Urothelium cell line (cell line): ENCODE data around the gene OSM.

Experiments used
- DNase-seq: peaks from one replicate; pipeline ENCODE4 v3.0.0; 2011; ENCODE audit warnings: low spot score, mixed read lengths
- FAIRE-seq: peaks from 2 replicates; lab custom pipeline; 2011; peaks lifted over from hg19 to GRCh38; lab: Jason Lieb, UNC

The OSM gene

GRCh38 chr22:30266445-30267381, at the start of gene OSM:
Gene OSM, minus strand, starts transcription at chr22:30266851. Its CDS starts 52 bp downstream, at chr22:30266799.
- no peak for FAIRE-seq
- DNase-seq: no peak

DNA sequence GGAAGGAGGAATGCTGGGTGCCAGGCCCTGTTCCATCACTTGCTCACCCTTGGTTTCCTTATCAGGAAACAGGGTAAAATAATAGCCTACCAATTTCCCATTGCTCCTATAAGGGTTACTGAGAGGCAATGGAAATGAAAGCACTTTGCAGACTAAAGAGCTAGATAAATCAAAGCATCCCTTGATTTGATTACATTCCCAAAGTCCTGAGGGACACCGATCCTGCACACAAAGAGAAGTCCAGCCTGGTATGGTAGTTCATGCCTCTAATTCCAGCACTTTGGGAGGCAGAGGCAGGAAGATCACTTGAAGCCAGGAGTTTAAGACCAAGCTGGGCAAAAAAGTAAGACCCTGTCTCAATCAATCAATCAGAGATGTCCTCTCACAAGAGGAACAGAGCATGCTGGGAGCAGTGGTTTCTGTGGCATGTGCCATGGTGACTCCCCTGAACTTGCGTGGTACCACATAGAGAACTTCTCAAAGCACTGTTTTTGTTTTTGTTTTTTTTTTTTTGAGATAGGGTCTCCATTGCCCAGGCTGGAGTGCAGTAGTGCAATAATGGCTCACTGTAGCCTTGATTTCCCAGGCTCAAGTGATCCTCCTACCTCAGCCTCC, 49.4 kb upstream of the OSM start:
- FAIRE-seq (no peak), DNase-seq (no peak)

- FAIRE-seq: no peak
These were observed 48.3 kb upstream of the OSM start for GRCh38 chr22:30314915-30315314.

GRCh38 chr22:30313527-30314363, 47.1 kb upstream of the OSM start:
- DNase-seq (no peak), FAIRE-seq (no peak)

More at GRCh38 chr22:30314915-30315314, 48.3 kb upstream of the OSM start:
- DNase-seq: no peak

- FAIRE-seq (no peak), DNase-seq (no peak)
These were observed 45.4 kb upstream of the OSM start for GRCh38 chr22:30312053-30312452.

DNA sequence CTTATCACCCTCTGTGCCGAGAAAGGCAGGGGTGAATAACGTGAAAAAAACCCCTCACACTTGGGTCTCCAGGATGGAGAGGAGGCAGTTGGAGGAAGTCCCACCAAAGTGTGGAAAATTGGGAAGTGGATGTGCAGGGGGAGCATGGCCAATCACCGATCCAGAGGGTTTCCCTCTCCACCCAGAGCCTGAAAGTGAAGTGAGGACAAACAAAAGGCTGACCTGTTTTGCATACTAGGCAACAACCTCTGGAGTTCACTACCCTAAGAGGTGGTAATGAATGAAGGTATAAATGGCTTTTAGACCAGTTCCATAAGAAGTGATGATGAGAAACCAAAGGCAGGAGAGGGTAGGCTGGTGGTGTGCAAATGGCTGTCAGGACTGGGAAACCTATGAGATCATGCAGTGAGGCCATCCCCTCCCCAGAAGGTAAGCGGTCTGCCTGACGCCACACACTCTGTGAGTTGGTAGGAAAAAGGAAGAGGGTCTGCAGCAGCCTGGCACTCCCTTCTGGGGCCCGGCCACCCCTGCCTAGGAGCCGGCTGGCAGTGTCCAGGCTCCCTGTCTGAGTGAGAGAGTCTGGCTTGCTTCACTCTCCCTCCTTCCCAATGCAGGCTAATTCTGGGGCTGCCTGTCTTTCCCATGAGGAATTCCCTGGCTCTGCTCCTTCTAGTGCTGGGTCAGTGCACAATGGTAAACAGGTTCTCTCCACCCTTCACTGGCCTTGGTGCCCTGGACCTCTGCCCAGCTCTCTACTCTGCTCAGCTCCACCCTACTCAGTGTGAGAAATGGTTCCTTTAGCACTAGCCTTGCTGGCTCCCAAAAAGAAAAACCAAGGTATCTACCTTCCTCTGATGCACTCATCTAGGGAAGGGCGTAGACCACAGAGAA, 44.5 kb upstream of the OSM start:
- no peak for DNase-seq
- FAIRE-seq: no peak

DNA sequence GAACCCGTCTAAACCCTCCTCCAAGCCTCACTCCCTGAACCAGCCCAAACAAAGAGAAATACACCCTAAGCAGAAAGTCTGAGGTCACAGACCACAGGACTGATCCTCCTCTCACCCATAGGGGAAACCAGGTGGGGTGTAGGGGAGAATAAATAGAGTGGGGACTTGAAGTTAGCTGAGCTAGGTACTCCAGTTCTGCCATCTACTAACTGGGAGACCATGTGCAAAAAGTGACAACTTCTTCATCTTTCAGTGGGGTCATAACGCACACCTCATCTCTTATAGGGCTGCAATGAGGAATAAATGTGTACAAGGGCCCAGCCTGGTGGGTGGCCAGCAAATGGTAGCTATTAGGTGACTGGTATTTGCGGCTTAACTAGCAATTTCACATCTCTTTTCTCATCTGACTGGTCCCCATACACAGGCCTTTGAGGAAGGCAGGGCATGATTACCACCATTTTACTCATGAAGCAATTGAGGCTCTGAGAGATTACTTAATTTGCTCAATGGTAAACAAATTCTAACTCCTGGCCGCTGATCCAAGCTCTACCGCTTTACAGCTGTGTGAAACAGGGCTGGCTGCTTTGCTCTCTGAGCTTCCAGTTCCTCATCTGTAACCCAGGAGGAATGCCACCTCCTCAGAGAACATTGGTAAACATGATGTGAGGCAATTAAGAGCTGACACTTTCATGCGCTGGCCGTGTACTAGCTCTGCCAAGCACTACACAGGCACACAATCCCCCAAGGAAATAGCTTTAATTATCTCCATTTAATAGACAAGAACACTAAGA, 43.5 kb upstream of the OSM start:
- no peak for DNase-seq
- FAIRE-seq: peak; percentile 40

- no peak for DNase-seq
- no peak for FAIRE-seq
These were observed 42.0 kb upstream of the OSM start for GRCh38 chr22:30308518-30309230.

DNA sequence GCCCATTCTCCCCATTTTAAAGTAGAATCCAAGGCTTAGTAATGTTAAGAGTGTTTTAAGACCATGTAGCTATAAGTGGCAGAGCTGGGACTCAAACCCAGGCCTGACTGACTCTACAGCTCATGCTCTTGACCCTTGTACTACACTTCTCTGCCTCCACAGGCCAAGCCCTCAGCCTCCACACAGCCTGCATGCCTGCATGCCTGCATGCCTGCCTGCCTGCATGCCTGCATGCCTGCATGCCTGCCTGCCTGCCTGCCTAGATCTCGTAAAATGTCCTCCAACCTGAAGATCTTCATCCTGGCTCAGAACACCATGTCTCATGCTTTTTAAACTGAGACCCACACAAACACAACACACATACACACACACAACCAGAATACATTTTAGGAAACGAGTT, 41.4 kb upstream of the OSM start:
- no peak for FAIRE-seq
- DNase-seq: no peak

GRCh38 chr22:30307041-30307574, 40.5 kb upstream of the OSM start:
- DNase-seq: no peak
- no peak for FAIRE-seq

- FAIRE-seq: no peak
- DNase-seq: no peak
These were observed 40.0 kb upstream of the OSM start for GRCh38 chr22:30306627-30307011.

DNA sequence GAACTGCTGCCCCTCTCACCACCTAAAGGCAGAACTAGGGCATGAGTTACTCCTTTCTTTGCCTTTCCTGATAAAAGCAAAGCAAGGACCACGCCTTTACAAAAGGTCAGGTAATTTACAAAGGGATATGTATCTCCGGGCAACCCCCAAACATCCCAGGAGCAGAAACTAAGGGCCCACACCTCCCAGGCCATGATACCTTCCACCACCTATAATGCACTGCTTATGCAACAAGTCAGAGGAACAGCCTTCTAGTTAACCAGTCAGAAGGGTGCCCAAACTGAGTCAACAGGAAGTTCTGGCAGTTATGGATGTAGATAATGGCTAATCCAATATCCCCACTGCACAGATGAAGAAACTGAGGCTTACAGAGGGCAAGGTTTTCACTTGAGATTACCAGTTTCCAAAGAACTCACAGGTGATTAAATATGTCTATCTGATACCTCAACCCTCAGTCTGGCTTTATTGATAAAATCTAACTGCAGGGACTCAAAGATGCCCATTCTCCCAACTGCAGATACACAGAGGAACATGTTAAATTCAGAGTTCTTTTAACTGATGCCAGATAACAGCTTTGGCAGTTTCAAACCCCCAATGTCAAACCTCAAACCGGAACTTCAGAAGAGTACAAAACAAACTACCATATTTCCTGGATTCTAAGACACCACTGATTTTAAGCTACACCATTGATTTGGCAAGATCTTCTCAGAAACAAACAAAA, 39.4 kb upstream of the OSM start:
- DNase-seq (no peak), FAIRE-seq (no peak)

- no peak for FAIRE-seq
- no peak for DNase-seq
These were observed 38.9 kb upstream of the OSM start for GRCh38 chr22:30305519-30305905.

DNA sequence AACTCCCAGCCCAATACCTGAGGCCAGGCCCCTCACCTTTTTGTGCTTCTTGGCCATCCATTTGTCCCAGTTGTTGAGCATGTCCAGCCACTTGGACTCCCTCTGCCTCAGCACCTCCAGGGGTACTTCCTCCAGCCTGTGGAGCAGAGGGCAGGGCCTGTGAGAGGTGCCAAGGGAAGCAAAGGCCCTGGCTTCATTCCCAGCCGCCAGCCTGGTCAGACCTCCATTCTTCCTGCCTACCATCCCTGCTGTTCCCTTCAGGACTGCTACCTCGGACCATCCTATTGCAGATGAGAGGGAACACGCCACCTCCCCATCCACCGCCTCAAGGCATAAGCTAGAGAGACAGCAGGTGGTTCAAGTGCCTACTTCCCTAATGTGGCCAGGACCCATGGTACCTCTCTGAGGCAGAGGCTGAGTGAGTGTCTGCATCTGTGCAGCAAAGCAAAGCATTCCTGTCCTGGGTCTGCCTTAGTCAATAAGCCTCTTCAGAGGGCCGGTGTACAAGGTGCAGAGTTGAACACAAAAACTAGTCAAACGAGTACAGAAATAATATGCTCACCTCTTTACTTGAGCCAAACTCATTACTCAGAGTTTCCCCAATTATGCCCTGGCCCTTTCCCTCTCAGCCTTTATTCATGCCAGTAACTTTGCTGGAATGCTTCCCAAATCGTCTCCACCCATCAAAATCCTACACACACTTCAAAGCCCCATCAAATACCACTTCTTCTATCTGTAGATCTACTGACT, 38.0 kb upstream of the OSM start:
- DNase-seq: no peak

DNA sequence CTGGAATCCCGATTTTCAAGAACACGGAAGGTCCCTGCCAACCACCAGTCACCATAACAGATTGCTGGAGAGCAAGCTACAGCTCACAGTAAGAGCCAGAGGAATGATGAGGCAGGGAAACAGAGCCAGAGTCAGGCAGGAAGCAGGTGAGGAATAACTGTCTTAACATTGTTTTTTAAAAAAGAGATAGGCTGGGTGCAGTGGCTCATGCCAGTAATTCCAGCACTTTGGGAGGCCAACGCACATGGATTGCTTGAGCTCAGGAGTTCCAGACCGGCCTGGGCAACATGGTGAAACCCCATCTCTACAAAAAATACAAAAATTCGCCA, 36.1 kb upstream of the OSM start:
- FAIRE-seq (peak; percentile 71), DNase-seq (no peak)

More for the DNA sequence above, 38.0 kb upstream of the OSM start:
- FAIRE-seq: no peak

- FAIRE-seq (no peak), DNase-seq (no peak)
These were observed 35.6 kb upstream of the OSM start for GRCh38 chr22:30301995-30302809.

DNA sequence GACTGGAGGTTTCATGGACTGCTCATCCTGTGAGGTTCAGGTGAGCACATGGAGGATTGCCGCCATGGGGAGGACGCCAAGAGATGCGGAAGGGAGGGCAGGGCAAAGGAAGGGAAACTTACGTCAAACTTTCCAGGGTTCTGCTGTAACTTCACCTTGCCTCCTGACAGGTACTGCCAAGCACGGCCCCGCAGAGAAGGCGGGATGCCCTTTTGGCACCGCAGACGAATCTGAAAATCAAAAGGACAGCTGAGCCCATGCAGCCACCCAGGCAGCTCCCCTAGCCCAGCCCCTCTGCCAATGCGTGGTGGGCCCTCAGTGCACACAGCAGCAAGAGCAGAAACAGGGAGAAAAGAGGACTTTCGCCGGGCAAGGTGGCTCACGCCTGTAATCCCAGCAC, 32.7 kb upstream of the OSM start:
- no peak for DNase-seq
- FAIRE-seq: no peak
